HEK293T (cell line): ENCODE results near the gene RAB8B.

Source experiments
- CTCF ChIA-PET: fragments of 350-600 bp; formaldehyde crosslinking; extraction: SDS; loops from one replicate; lab custom pipeline; 2021; ENCODE audit warnings: antibody characterized with exemption, inconsistent platforms; lab: Yijun Ruan, JAX
- POLR2A ChIA-PET: fragments of 350-600 bp; formaldehyde crosslinking; extraction: SDS; loops from one replicate; lab custom pipeline; 2020; ENCODE audit warnings: antibody characterized with exemption, inconsistent platforms; lab: Yijun Ruan, JAX
- DNase-seq: peaks from one replicate; pipeline ENCODE4 v3.0.0; 2012; ENCODE audit warnings: mixed read lengths; ENCODE audit errors: extremely low spot score
- ARNT ChIP-seq: fragments of 450-650 bp; IDR thresholded peaks from 2 replicates; pipeline ENCODE4 v1.6.1; 2017; ENCODE audit warnings: mild to moderate bottlenecking
- BHLHE40 ChIP-seq: fragments of 450-650 bp; IDR thresholded peaks from 2 replicates; pipeline ENCODE4 v1.6.1; 2016; ENCODE audit warnings: mild to moderate bottlenecking, moderate library complexity, borderline replicate concordance
- CTBP1 ChIP-seq: fragments of 450-650 bp; IDR thresholded peaks from 2 replicates; pipeline ENCODE4 v1.6.1; 2016; ENCODE audit warnings: borderline replicate concordance
- ELF4 ChIP-seq: fragments of 450-650 bp; IDR thresholded peaks from 2 replicates; pipeline ENCODE4 v1.6.1; 2017; ENCODE audit warnings: antibody characterized with exemption
- FOXA1 ChIP-seq: fragments of 450-650 bp; IDR thresholded peaks from 2 replicates; pipeline ENCODE4 v1.6.1; 2016; ENCODE audit warnings: mild to moderate bottlenecking
- FOXK2 ChIP-seq: fragments of 450-650 bp; IDR thresholded peaks from 2 replicates; pipeline ENCODE4 v1.6.1; 2016; ENCODE audit warnings: mild to moderate bottlenecking
- FOXM1 ChIP-seq: fragments of 450-650 bp; IDR thresholded peaks from 2 replicates; pipeline ENCODE4 v1.6.1; 2017; ENCODE audit warnings: mild to moderate bottlenecking, borderline replicate concordance
- HDGF ChIP-seq: fragments of 450-650 bp; IDR thresholded peaks from 2 replicates; pipeline ENCODE4 v1.6.1; 2017; ENCODE audit warnings: antibody characterized with exemption, borderline replicate concordance
- L3MBTL2 ChIP-seq: fragments of 450-650 bp; conservative IDR thresholded peaks from 2 replicates; pipeline ENCODE4 v1.6.1; 2016; ENCODE audit warnings: mild to moderate bottlenecking
- LEF1 ChIP-seq: fragments of 450-650 bp; IDR thresholded peaks from 2 replicates; pipeline ENCODE4 v1.6.1; 2017; ENCODE audit warnings: mild to moderate bottlenecking, borderline replicate concordance
- NFRKB ChIP-seq: fragments of 450-650 bp; IDR thresholded peaks from 2 replicates; pipeline ENCODE4 v1.6.1; 2016; ENCODE audit warnings: mild to moderate bottlenecking, moderate library complexity
- SP1 ChIP-seq: fragments of 450-650 bp; IDR thresholded peaks from 2 replicates; pipeline ENCODE4 v1.6.1; 2017
- SUZ12 ChIP-seq: fragments of 450-650 bp; IDR thresholded peaks from 2 replicates; pipeline ENCODE4 v1.6.1; 2016; ENCODE audit warnings: mild to moderate bottlenecking
- TARDBP ChIP-seq: fragments of 450-650 bp; IDR thresholded peaks from 2 replicates; pipeline ENCODE4 v1.6.1; 2016
- ZNF384 ChIP-seq: fragments of 450-650 bp; IDR thresholded peaks from 2 replicates; pipeline ENCODE4 v1.6.1; 2016
- TF ChIP-seq, protein P1 (sequence below): fragments of 450-650 bp; IDR thresholded peaks from 2 replicates; pipeline ENCODE4 v1.6.1; 2016

RAB8B gene

DNA sequence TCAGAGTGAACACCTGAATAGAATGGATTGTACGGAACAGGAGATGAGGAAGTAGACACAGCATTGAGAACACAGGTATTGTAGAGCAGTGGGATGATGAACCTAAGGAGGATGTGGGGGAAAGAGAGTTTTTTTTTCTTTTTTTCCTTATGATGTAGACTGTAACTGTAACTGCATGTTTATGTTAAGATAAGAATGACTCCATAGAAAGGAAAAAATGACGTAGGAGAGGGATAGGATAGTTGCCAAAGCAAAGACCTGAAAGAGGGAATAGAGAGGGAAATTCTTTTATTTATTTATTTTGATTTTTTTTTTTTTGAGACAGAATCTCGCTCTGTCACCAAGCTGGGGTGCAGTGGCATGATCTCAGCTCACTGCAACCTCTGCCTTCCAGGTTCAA is 121.2 kb downstream of the RAB8B start:
- POLR2A ChIA-PET: no interaction called here
- DNase-seq: no peak
- CTCF ChIA-PET: no interaction called here
- TF ChIP-seq ARNT (no peak), LEF1 (no peak), SP1 (no peak), ZNF384 (no peak), FOXA1 (no peak), CTBP1 (no peak), HDGF (no peak), ELF4 (no peak), FOXK2 (no peak), BHLHE40 (no peak), NFRKB (no peak), L3MBTL2 (no peak), FOXM1 (no peak)
- TF ChIP-seq, protein P1, sequence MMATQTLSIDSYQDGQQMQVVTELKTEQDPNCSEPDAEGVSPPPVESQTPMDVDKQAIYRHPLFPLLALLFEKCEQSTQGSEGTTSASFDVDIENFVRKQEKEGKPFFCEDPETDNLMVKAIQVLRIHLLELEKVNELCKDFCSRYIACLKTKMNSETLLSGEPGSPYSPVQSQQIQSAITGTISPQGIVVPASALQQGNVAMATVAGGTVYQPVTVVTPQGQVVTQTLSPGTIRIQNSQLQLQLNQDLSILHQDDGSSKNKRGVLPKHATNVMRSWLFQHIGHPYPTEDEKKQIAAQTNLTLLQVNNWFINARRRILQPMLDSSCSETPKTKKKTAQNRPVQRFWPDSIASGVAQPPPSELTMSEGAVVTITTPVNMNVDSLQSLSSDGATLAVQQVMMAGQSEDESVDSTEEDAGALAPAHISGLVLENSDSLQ: no peak

DNA sequence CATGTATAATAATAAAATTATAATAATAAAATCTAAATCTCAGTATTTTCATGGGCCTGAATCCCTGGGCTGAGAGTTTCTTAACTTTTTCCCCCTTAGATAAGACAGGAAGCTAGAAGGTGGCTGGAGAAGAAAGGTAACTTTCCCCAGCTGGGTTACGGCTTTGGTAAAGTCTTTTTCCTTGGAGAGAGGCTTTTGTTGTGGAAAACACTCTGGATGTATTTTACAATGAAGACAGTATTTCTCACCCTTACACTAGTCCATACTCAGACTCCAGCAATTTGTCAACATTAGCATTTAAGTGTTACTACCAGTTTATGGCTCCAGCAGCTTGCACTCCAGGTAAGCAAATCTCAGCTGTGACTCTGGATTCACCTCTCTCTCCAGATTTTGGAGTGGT is 122.9 kb downstream of the RAB8B start:
- ChIA-PET POLR2A (interaction anchor here (0.6 kb wide), 1 partner anchor 63 kb away, joined by 4 read pairs; no protein-coding TSS in a partner anchor), CTCF (interaction anchor here (0.6 kb wide), 1 partner anchor 23 kb away, joined by 3 read pairs; no protein-coding TSS in a partner anchor)
- DNase-seq: no peak
- TF ChIP-seq ELF4: no peak
- TF ChIP-seq HDGF: no peak
- TF ChIP-seq SP1: no peak
- TF ChIP-seq, protein P1: no peak
- no peak for TF ChIP-seq L3MBTL2
- TF ChIP-seq FOXA1: no peak
- no peak for TF ChIP-seq FOXM1
- no peak for TF ChIP-seq CTBP1
- TF ChIP-seq ARNT: no peak
- TF ChIP-seq NFRKB: no peak
- no peak for TF ChIP-seq FOXK2
- no peak for TF ChIP-seq TARDBP
- no peak for TF ChIP-seq ZNF384
- TF ChIP-seq SUZ12: no peak
- no peak for TF ChIP-seq LEF1
- TF ChIP-seq BHLHE40: no peak

DNA sequence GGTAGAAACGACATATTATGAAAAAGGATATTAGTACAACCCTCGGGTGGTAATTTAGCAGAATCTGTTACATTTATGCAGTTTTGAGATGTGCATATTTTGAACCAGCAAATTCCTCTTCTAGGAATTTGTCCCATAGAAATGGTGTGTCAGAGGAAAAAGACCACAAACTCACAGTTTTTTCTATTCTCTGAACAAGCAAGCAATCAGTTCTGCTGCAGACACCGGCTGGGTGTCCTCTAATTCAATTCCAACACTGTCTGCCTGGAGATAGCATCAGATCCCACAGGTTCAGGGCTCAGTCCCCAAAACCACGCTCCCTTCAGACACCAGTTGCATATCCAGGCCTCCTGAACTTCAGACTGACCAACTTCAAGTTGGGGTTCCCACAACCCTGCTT is 124.4 kb downstream of the RAB8B start:
- ChIA-PET POLR2A (no interaction called here), CTCF (no interaction called here)
- TF ChIP-seq FOXK2: no peak
- TF ChIP-seq, protein P1: no peak
- TF ChIP-seq L3MBTL2: no peak
- no peak for TF ChIP-seq ELF4
- TF ChIP-seq TARDBP: no peak
- no peak for TF ChIP-seq FOXA1
- no peak for TF ChIP-seq ZNF384
- no peak for TF ChIP-seq FOXM1
- no peak for TF ChIP-seq BHLHE40
- no peak for TF ChIP-seq ARNT
- no peak for TF ChIP-seq SUZ12
- no peak for TF ChIP-seq SP1
- no peak for TF ChIP-seq NFRKB
- TF ChIP-seq HDGF: no peak
- TF ChIP-seq LEF1: no peak
- no peak for DNase-seq

DNA sequence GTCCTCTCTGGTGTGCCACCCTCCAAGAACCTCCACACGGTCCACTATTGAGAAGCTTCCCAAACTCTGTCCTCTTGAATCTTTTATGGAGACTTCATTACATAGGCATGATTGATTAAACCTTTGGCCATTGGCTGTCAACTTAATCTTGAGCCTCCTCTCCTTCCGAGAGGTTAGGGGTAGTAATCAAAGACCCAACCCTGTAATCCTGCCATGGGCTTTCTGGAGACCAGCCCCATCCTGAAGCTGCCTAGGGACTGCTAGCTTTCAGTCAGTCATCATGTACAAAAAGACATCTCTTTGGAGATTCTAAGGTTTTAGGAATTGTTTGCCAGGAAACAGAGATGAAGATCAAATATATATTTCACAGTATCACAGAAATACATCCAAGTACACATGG is 125.0 kb downstream of the RAB8B start:
- no peak for DNase-seq
- ChIA-PET CTCF (no interaction called here), POLR2A (no interaction called here)
- no peak for TF ChIP-seq FOXK2
- no peak for TF ChIP-seq HDGF
- no peak for TF ChIP-seq FOXM1
- no peak for TF ChIP-seq ELF4
- no peak for TF ChIP-seq NFRKB
- TF ChIP-seq SP1: no peak
- TF ChIP-seq SUZ12: no peak
- no peak for TF ChIP-seq ARNT
- TF ChIP-seq ZNF384: no peak
- no peak for TF ChIP-seq CTBP1
- TF ChIP-seq BHLHE40: no peak
- no peak for TF ChIP-seq L3MBTL2
- no peak for TF ChIP-seq TARDBP
- TF ChIP-seq LEF1: no peak
- TF ChIP-seq FOXA1: no peak
- TF ChIP-seq, protein P1: no peak
